Mesendoderm (in vitro differentiated cells): ENCODE data around the gene RECK.

Experiments used
- DNase-seq: peaks from one replicate; pipeline ENCODE4 v3.0.0; 2013
- H2AK5ac ChIP-seq: 2 replicates; pipeline ENCODE4 v1.6.1; 2013; ENCODE audit warnings: low read length, inconsistent platforms
- H2BK120ac ChIP-seq: 2 replicates; pipeline ENCODE4 v1.6.1; 2013; ENCODE audit warnings: low read depth, mild to moderate bottlenecking, low read length, moderate library complexity, mixed read lengths
- H2BK15ac ChIP-seq: replicated peaks from 2 replicates; pipeline ENCODE4 v1.6.1; 2013; ENCODE audit warnings: low read depth, mild to moderate bottlenecking, moderate library complexity
- H2BK5ac ChIP-seq: 2 replicates; pipeline ENCODE4 v1.6.1; 2013; ENCODE audit warnings: low read length, inconsistent platforms
- H3K18ac ChIP-seq: 2 replicates; pipeline ENCODE4 v1.6.1; 2013; ENCODE audit warnings: mild to moderate bottlenecking, low read length, mixed read lengths
- H3K23ac ChIP-seq: one replicate; pipeline ENCODE4 v1.6.1; 2013; ENCODE audit warnings: low read length
- H3K27ac ChIP-seq: 2 replicates; pipeline ENCODE4 v1.5.1; 2013; ENCODE audit warnings: low read depth, mild to moderate bottlenecking, inconsistent platforms, low read length, moderate library complexity
- H3K27me3 ChIP-seq: 2 replicates; pipeline ENCODE4 v1.6.1; 2013; ENCODE audit warnings: low read length, control low read depth, mild to moderate bottlenecking, inconsistent platforms; ENCODE audit not compliant: insufficient read depth, poor library complexity
- H3K36me3 ChIP-seq: 2 replicates; pipeline ENCODE4 v1.6.1; 2013; ENCODE audit warnings: low read length, inconsistent platforms; ENCODE audit not compliant: control insufficient read depth, insufficient read depth
- H3K4ac ChIP-seq: one replicate; pipeline ENCODE4 v1.6.1; 2013; ENCODE audit warnings: low read depth, mild to moderate bottlenecking, low read length, moderate library complexity
- H3K4me1 ChIP-seq: 2 replicates; pipeline ENCODE4 v1.6.1; 2013; ENCODE audit warnings: low read depth, low read length, inconsistent platforms; ENCODE audit not compliant: control insufficient read depth
- H3K4me2 ChIP-seq: 2 replicates; pipeline ENCODE4 v1.6.1; 2013; ENCODE audit warnings: low read length
- H3K4me3 ChIP-seq: 2 replicates; pipeline ENCODE4 v1.5.1; 2013; ENCODE audit warnings: mild to moderate bottlenecking, low read length
- H3K56ac ChIP-seq: one replicate; pipeline ENCODE4 v1.6.1; 2013; ENCODE audit warnings: low read length
- H3K79me1 ChIP-seq: 2 replicates; pipeline ENCODE4 v1.6.1; 2013; ENCODE audit warnings: low read length, inconsistent platforms
- H3K79me2 ChIP-seq: 2 replicates; pipeline ENCODE4 v1.6.1; 2013; ENCODE audit warnings: mild to moderate bottlenecking, low read length; ENCODE audit not compliant: control insufficient read depth, insufficient read depth
- H3K9ac ChIP-seq: 2 replicates; pipeline ENCODE4 v1.6.1; 2013; ENCODE audit warnings: low read length, inconsistent platforms
- H4K5ac ChIP-seq: one replicate; pipeline ENCODE4 v1.6.1; 2013; ENCODE audit warnings: low read length
- H4K8ac ChIP-seq: one replicate; pipeline ENCODE4 v1.6.1; 2013; ENCODE audit warnings: low read depth, mild to moderate bottlenecking, control low read depth, low read length, moderate library complexity
- WGBS: extraction: QIAGEN DNeasy Blood & Tissue Kit; methylation state at CpG from one replicate; pipeline ENCODE4 v1.1.7; 2013; ENCODE audit warnings: low lambda C conversion rate, missing lambda C conversion rate; ENCODE audit not compliant: insufficient coverage; ENCODE audit errors: extremely low coverage; 5-methylcytosine and 5-hydroxymethylcytosine counted together

Gene RECK

GRCh38 chr9:36029765-36030528 is 6.8 kb upstream of the RECK start:
- no peak overlapping the region for H3K23ac ChIP-seq
- no peak overlapping the region for H2BK120ac ChIP-seq
- no peaks in the 10 kb centered on the region for H3K79me1 ChIP-seq
- no peak overlapping the region for H2AK5ac ChIP-seq
- H3K4ac ChIP-seq: no peak overlapping the region
- no peaks in the 10 kb centered on the region for H3K36me3 ChIP-seq
- H4K5ac ChIP-seq: no peak overlapping the region
- no peaks in the 10 kb centered on the region for H3K4me1 ChIP-seq
- H3K9ac ChIP-seq: no peak overlapping the region
- no peak overlapping the region for H2BK15ac ChIP-seq
- WGBS: no CpG with 5 or more reads among the region's 3 CpGs
- no peak overlapping the region for H3K4me3 ChIP-seq
- H3K56ac ChIP-seq: no peak overlapping the region
- DNase-seq: no peak
- no peak overlapping the region for H2BK5ac ChIP-seq
- H4K8ac ChIP-seq: no peak overlapping the region
- H3K79me2 ChIP-seq: no peaks in the 10 kb centered on the region
- no peak overlapping the region for H3K4me2 ChIP-seq
- H3K27me3 ChIP-seq: no peaks in the 10 kb centered on the region
- H3K18ac ChIP-seq: no peak overlapping the region
- no peak overlapping the region for H3K27ac ChIP-seq

- Histone ChIP-seq H2BK120ac (no peak overlapping the region), H3K79me1 (no peaks in the 10 kb centered on the region), H3K4ac (no peak overlapping the region), H3K18ac (no peak overlapping the region), H2BK5ac (no peak overlapping the region), H3K79me2 (no peaks in the 10 kb centered on the region), H3K36me3 (no peaks in the 10 kb centered on the region), H3K4me3 (no peak overlapping the region), H3K4me1 (no peaks in the 10 kb centered on the region), H3K27me3 (no peaks in the 10 kb centered on the region), H4K5ac (no peak overlapping the region), H4K8ac (no peak overlapping the region), H3K23ac (no peak overlapping the region), H3K56ac (no peak overlapping the region), H3K9ac (no peak overlapping the region), H3K4me2 (no peak overlapping the region), H3K27ac (no peak overlapping the region), H2AK5ac (no peak overlapping the region), H2BK15ac (no peak overlapping the region)
- no CpG with 5 or more reads among the region's 3 CpGs for WGBS
- no peak for DNase-seq
Measured at GRCh38 chr9:36030871-36031270, 5.8 kb upstream of the RECK start.

- no peak overlapping the region for H4K5ac ChIP-seq
- DNase-seq: no peak
- H3K4me2 ChIP-seq: no peak overlapping the region
- no peak overlapping the region for H3K56ac ChIP-seq
- H2BK15ac ChIP-seq: no peak overlapping the region
- no peak overlapping the region for H2AK5ac ChIP-seq
- H2BK5ac ChIP-seq: no peak overlapping the region
- no CpG with 5 or more reads among the region's 6 CpGs for WGBS
- H3K27ac ChIP-seq: no peak overlapping the region
- H2BK120ac ChIP-seq: no peak overlapping the region
- H3K18ac ChIP-seq: no peak overlapping the region
- no peaks in the 10 kb centered on the region for H3K27me3 ChIP-seq
- no peak overlapping the region for H3K9ac ChIP-seq
- H3K79me1 ChIP-seq: no peaks in the 10 kb centered on the region
- H3K4me3 ChIP-seq: no peak overlapping the region
- H3K4ac ChIP-seq: no peak overlapping the region
- peaks cover 3% of the 10 kb centered on the region for H3K4me1 ChIP-seq
- no peak overlapping the region for H3K23ac ChIP-seq
- no peaks in the 10 kb centered on the region for H3K79me2 ChIP-seq
- H3K36me3 ChIP-seq: no peaks in the 10 kb centered on the region
- H4K8ac ChIP-seq: no peak overlapping the region
Measured at GRCh38 chr9:36031774-36032555, 4.7 kb upstream of the RECK start.

- no peak for DNase-seq
- Histone ChIP-seq H3K27ac (no peak overlapping the region), H3K23ac (no peak overlapping the region), H4K5ac (no peak overlapping the region), H2BK15ac (no peak overlapping the region), H3K27me3 (no peaks in the 10 kb centered on the region), H3K4ac (peak overlapping the region; percentile 10), H3K79me1 (peaks cover 2% of the 10 kb centered on the region), H2BK120ac (no peak overlapping the region), H3K4me3 (no peak overlapping the region), H3K4me1 (peaks cover 3% of the 10 kb centered on the region), H4K8ac (no peak overlapping the region), H2BK5ac (no peak overlapping the region), H3K9ac (no peak overlapping the region), H3K79me2 (no peaks in the 10 kb centered on the region), H3K56ac (no peak overlapping the region), H3K18ac (no peak overlapping the region), H3K36me3 (no peaks in the 10 kb centered on the region), H2AK5ac (no peak overlapping the region), H3K4me2 (no peak overlapping the region)
- no CpG with 5 or more reads among the region's 3 CpGs for WGBS
Measured at GRCh38 chr9:36033788-36034187, 2.9 kb upstream of the RECK start.

- Histone ChIP-seq H3K4me3 (no peak overlapping the region), H3K4me2 (no peak overlapping the region), H3K27ac (no peak overlapping the region), H3K36me3 (no peaks in the 10 kb centered on the region), H2BK5ac (no peak overlapping the region), H3K79me2 (no peaks in the 10 kb centered on the region), H3K56ac (no peak overlapping the region), H2BK15ac (no peak overlapping the region), H4K8ac (no peak overlapping the region), H3K9ac (no peak overlapping the region), H3K23ac (no peak overlapping the region), H2AK5ac (no peak overlapping the region), H2BK120ac (no peak overlapping the region), H3K4me1 (peaks cover 3% of the 10 kb centered on the region), H3K27me3 (no peaks in the 10 kb centered on the region), H3K79me1 (peaks cover 2% of the 10 kb centered on the region), H3K4ac (no peak overlapping the region), H3K18ac (no peak overlapping the region), H4K5ac (no peak overlapping the region)
- no CpG with 5 or more reads among the region's 5 CpGs for WGBS
- DNase-seq: no peak
Measured at GRCh38 chr9:36034234-36034633, 2.5 kb upstream of the RECK start.
